ENCODE results near the gene SLC4A7.

- TF ChIP-seq EZH2phosphoT487 (IDR thresholded peaks at IDR 0.05; ENCODE audit: borderline replicate concordance, low read depth, low read length) (no peak), CTCF (conservative IDR thresholded peaks at IDR 0.05; ENCODE audit: low read length) (no peak)
Measured at GRCh38 chr3:27353221-27353620, 131.0 kb downstream of the SLC4A7 start.
